Liver (tissue), 3 donors: ENCODE results near the gene JMJD1C.

ENCODE experiments used
- ATF3 ChIP-seq: IDR thresholded peaks from 2 replicates; pipeline ENCODE4 v1.6.1; 2016; ENCODE audit warnings: antibody characterized with exemption
- CTCF ChIP-seq: fragments of 150-350 bp; IDR thresholded peaks from 2 replicates; pipeline ENCODE4 v1.5.1; 2017; ENCODE audit warnings: improper control_type of control experiment, low read depth, low read length; ENCODE audit not compliant: missing input control
- EGR1 ChIP-seq, 2 donors: IDR thresholded peaks; 2 replicates each; pipeline ENCODE4 v1.6.1; 2016 to 2018; ENCODE audit warnings: antibody characterized with exemption in 2 of 2, low read depth in 2 of 2
- FOXA1 ChIP-seq: IDR thresholded peaks from 2 replicates; pipeline ENCODE4 v1.6.1; 2016; ENCODE audit warnings: antibody characterized with exemption
- GABPA ChIP-seq, 2 donors: IDR thresholded peaks in 1 of 2; conservative IDR thresholded peaks in 1 of 2; 2 replicates each; pipeline ENCODE4 v1.6.1; 2016; ENCODE audit warnings: antibody characterized with exemption in 2 of 2, mild to moderate bottlenecking in 1 of 2, moderate library complexity in 1 of 2
- HNF4G ChIP-seq: IDR thresholded peaks from 2 replicates; pipeline ENCODE4 v1.6.1; 2016; ENCODE audit warnings: antibody characterized with exemption
- JUND ChIP-seq, 2 donors: IDR thresholded peaks; 2 replicates each; pipeline ENCODE4 v1.6.1; 2016; ENCODE audit warnings: antibody characterized with exemption in 2 of 2
- MAX ChIP-seq: IDR thresholded peaks from 2 replicates; pipeline ENCODE4 v1.6.1; 2016; ENCODE audit warnings: antibody characterized with exemption
- RAD21 ChIP-seq, 2 donors: IDR thresholded peaks; 2 replicates each; pipeline ENCODE4 v1.6.1; 2016; ENCODE audit warnings: antibody characterized with exemption in 2 of 2, mild to moderate bottlenecking in 2 of 2
- REST ChIP-seq: IDR thresholded peaks from 2 replicates; pipeline ENCODE4 v1.6.1; 2016; ENCODE audit warnings: antibody characterized with exemption, mild to moderate bottlenecking
- RXRA ChIP-seq, 2 donors: IDR thresholded peaks; 2 replicates each; pipeline ENCODE4 v1.6.1; 2017 to 2018; ENCODE audit warnings: antibody characterized with exemption in 2 of 2, mild to moderate bottlenecking in 1 of 2
- TAF1 ChIP-seq: conservative IDR thresholded peaks from 2 replicates; pipeline ENCODE4 v1.6.1; 2016; ENCODE audit warnings: antibody characterized with exemption, mild to moderate bottlenecking
- YY1 ChIP-seq: IDR thresholded peaks from 2 replicates; pipeline ENCODE4 v1.6.1; 2016; ENCODE audit warnings: antibody characterized with exemption, mild to moderate bottlenecking
- ZBTB33 ChIP-seq: IDR thresholded peaks from 2 replicates; pipeline ENCODE4 v1.6.1; 2016; ENCODE audit warnings: antibody characterized with exemption
- donor health status: healthy.
- donor health status: healthy.

- TF ChIP-seq CTCF (no peak), TAF1 (no peak), ATF3 (no peak), HNF4G (no peak), MAX (no peak), RAD21 (IDR thresholded peaks at IDR 0.05) (peak; percentile 24 to 35), RXRA (IDR thresholded peaks at IDR 0.05) (peak in 1 of 2 donors; percentile 54), REST (no peak), YY1 (no peak), GABPA (IDR thresholded peaks at IDR 0.05 in 1 of 2, conservative IDR thresholded peaks at IDR 0.05 in 1 of 2) (no peak), EGR1 (IDR thresholded peaks at IDR 0.05; ENCODE audit: low read depth in 2 of 2) (no peak), ZBTB33 (peak; percentile 13), FOXA1 (peak; percentile 20), JUND (IDR thresholded peaks at IDR 0.05) (peak; percentile 42 to 64)
Measured at GRCh38 chr10:63168821-63169462, 296.8 kb downstream of the JMJD1C start.
